ENCODE data around the gene FOXO3.

Gene FOXO3

DNA sequence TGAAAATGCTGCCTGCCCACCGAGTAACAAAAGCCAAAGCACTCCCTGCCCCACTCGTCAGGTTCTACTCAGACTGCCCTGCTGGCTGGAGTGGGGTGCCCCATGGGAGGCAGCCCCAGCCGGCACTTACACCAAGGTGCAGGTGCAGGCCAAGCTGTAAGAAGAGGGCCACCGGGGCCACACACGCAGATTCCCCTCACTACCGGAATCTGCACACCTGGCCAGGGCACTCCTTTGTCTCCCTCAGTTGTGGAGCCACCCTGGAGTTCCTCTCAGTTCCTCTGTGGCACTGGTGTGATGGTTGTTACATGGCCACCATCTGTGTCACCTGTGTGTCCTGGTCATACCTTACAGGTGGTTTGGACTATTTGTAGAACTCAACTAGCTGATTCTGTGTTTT, 112.4 kb downstream of the FOXO3 start:
- H3K36me3 ChIP-seq (ENCODE audit: control insufficient read depth in 1 of 2, insufficient read depth in 2 of 2, low read length in 2 of 2) = peaks cover 1% of the 10 kb centered on the region in 2 experiments
- H4K8ac ChIP-seq (ENCODE audit: low read depth, low read length) = no peak overlapping the region
- H4K12ac ChIP-seq (ENCODE audit: low read depth, low read length) = no peak overlapping the region
- no peak overlapping the region for H3K4me3 ChIP-seq (ENCODE audit: low read depth, low read length)
- no peak overlapping the region for H3K9ac ChIP-seq (ENCODE audit: low read length)
- H4K91ac ChIP-seq (ENCODE audit: low read depth, low read length) = no peak overlapping the region
- H3K23ac ChIP-seq (ENCODE audit: low read length) = no peak overlapping the region
- H3K14ac ChIP-seq (ENCODE audit: low read length) = no peak overlapping the region
- H2BK5ac ChIP-seq (ENCODE audit: low read depth, low read length, poor library complexity) = no peak overlapping the region
- WGBS (ENCODE audit: extremely low coverage, insufficient coverage, insufficient read length) = no CpG with 5 or more reads among the region's 6 CpGs
- H2AFZ ChIP-seq (ENCODE audit: insufficient read depth, low read length, poor library complexity) = peak overlapping the region; percentile 52
- no peaks in the 10 kb centered on the region for H3K27me3 ChIP-seq (ENCODE audit: insufficient read depth, low read length)
- no peak for DNase-seq
- no peak overlapping the region for H2BK12ac ChIP-seq (ENCODE audit: low read length)
- H3K4me1 ChIP-seq (ENCODE audit: control insufficient read depth in 1 of 2, insufficient read depth in 2 of 2, low read length in 2 of 2) = peaks cover 7 to 13% of the 10 kb centered on the region in 2 experiments
- H2BK120ac ChIP-seq (ENCODE audit: insufficient read depth, low read length, poor library complexity) = no peak overlapping the region
- H3K27ac ChIP-seq (ENCODE audit: low read depth, low read length) = no peak overlapping the region
- no peaks in the 10 kb centered on the region for H3K79me1 ChIP-seq (ENCODE audit: low read length)
- no peak overlapping the region for H3K18ac ChIP-seq (ENCODE audit: low read length)
- no peaks in the 10 kb centered on the region for H3K9me3 ChIP-seq (ENCODE audit: insufficient read depth, low read depth, low read length)
- H3K4ac ChIP-seq (ENCODE audit: low read depth, low read length) = peak overlapping the region; percentile 54
- no peak overlapping the region for H2AK5ac ChIP-seq (ENCODE audit: low read length)
- H3K79me2 ChIP-seq (ENCODE audit: control insufficient read depth, insufficient read depth, low read length, poor library complexity) = peaks cover 5% of the 10 kb centered on the region
- H3K4me2 ChIP-seq (ENCODE audit: low read length) = no peak overlapping the region

DNA sequence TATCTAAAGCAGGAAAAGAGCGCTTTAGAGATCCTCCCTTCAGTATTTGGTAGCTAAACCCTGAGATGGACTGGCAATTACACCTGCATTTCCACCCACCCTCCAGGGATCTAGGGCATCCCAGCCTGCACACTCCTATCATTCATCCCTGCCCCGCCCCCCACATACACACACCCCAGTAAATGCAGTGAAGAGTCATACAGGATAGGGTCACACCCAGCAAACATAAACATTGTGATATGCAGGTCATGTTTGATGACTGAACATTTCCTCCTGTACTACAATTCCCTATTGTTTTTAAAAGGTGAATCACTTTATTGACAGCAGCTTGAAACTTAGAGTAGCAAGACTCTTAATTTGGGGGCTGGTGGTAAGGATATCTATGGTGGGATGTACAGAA, 112.9 kb downstream of the FOXO3 start:
- no peak overlapping the region for H2AK5ac ChIP-seq (ENCODE audit: low read length)
- H3K79me2 ChIP-seq (ENCODE audit: control insufficient read depth, insufficient read depth, low read length, poor library complexity) = peaks cover 5% of the 10 kb centered on the region
- H3K79me1 ChIP-seq (ENCODE audit: low read length) = no peaks in the 10 kb centered on the region
- no peak overlapping the region for H2AFZ ChIP-seq (ENCODE audit: insufficient read depth, low read length, poor library complexity)
- H2BK12ac ChIP-seq (ENCODE audit: low read length) = no peak overlapping the region
- no peak overlapping the region for H3K4ac ChIP-seq (ENCODE audit: low read depth, low read length)
- peak overlapping the region; percentile 56 for H3K18ac ChIP-seq (ENCODE audit: low read length)
- H3K9me3 ChIP-seq (ENCODE audit: insufficient read depth, low read depth, low read length) = no peaks in the 10 kb centered on the region
- H3K14ac ChIP-seq (ENCODE audit: low read length) = no peak overlapping the region
- H3K4me1 ChIP-seq (ENCODE audit: control insufficient read depth in 1 of 2, insufficient read depth in 2 of 2, low read length in 2 of 2) = peaks cover 7 to 10% of the 10 kb centered on the region in 2 experiments
- no peak overlapping the region for H4K91ac ChIP-seq (ENCODE audit: low read depth, low read length)
- H3K4me3 ChIP-seq (ENCODE audit: low read depth, low read length) = no peak overlapping the region
- H3K9ac ChIP-seq (ENCODE audit: low read length) = no peak overlapping the region
- peaks cover 1% of the 10 kb centered on the region in 2 experiments for H3K36me3 ChIP-seq (ENCODE audit: control insufficient read depth in 1 of 2, insufficient read depth in 2 of 2, low read length in 2 of 2)
- no peak for DNase-seq
- no peak overlapping the region for H3K23ac ChIP-seq (ENCODE audit: low read length)
- no peak overlapping the region for H4K8ac ChIP-seq (ENCODE audit: low read depth, low read length)
- H3K27ac ChIP-seq (ENCODE audit: low read depth, low read length) = no peak overlapping the region
- H2BK5ac ChIP-seq (ENCODE audit: low read depth, low read length, poor library complexity) = no peak overlapping the region
- H3K27me3 ChIP-seq (ENCODE audit: insufficient read depth, low read length) = no peaks in the 10 kb centered on the region
- H3K4me2 ChIP-seq (ENCODE audit: low read length) = no peak overlapping the region
- no peak overlapping the region for H4K12ac ChIP-seq (ENCODE audit: low read depth, low read length)
- WGBS (ENCODE audit: extremely low coverage, insufficient coverage, insufficient read length) = no CpG with 5 or more reads among the region's 2 CpGs
- H2BK120ac ChIP-seq (ENCODE audit: insufficient read depth, low read length, poor library complexity) = no peak overlapping the region

DNA sequence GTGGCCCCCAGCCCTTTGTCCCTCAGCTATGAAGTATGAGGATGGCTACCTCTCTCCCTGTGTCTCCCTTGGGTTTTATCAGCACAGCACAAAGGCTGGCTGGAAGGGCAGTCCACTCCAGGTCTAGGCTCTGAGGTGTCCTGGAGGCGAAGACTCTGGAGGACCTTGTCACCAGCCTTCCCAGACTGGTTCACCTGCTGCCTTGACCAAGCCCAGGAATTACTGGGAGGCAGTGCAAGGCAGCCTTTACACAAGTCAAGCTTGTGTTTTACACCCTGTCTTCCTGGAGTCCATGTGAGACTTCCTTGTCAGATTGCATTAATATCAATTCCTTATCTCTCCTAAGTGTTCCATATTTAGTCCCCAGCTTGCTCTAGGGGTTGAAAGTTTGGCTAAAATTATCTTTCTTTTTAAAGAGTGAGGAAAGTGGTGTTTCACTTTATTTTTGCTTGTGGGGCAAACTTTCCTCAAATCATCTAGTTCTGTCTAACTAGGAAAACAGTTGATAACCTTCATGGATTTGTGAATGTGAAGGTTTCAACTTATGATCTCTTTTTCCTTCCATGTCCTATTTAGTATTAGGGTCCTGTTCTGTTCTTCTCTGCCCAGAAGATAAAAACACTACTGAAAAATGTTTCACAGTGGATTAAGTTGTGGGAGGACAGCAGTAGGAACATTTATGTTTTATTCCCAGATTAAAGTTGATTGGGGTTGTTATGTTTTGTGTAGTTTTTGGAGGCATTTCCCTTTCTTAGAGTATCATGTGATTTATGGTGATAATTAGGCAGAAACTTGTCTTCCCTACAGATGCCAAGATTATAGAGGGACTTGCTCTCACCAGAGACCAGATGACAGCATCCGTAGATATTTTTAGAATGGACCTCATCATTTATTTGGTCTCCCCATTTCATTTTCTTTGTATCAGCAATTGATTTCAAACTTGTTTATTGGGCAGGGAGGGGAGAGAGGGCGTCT, 114.8 kb downstream of the FOXO3 start:
- Histone ChIP-seq H4K8ac (ENCODE audit: low read depth, low read length) (no peak overlapping the region), H3K18ac (ENCODE audit: low read length) (peak overlapping the region; percentile 64), H2AK5ac (ENCODE audit: low read length) (no peak overlapping the region), H3K4me1 (ENCODE audit: control insufficient read depth in 1 of 2, insufficient read depth in 2 of 2, low read length in 2 of 2) (peaks cover 7 to 10% of the 10 kb centered on the region in 2 experiments), H3K9me3 (ENCODE audit: insufficient read depth, low read depth, low read length) (no peaks in the 10 kb centered on the region), H2BK5ac (ENCODE audit: low read depth, low read length, poor library complexity) (no peak overlapping the region), H3K27me3 (ENCODE audit: insufficient read depth, low read length) (no peaks in the 10 kb centered on the region), H3K4me2 (ENCODE audit: low read length) (no peak overlapping the region), H3K27ac (ENCODE audit: low read depth, low read length) (no peak overlapping the region), H3K79me1 (ENCODE audit: low read length) (peaks cover 2% of the 10 kb centered on the region), H3K79me2 (ENCODE audit: control insufficient read depth, insufficient read depth, low read length, poor library complexity) (peaks cover 5% of the 10 kb centered on the region), H3K36me3 (ENCODE audit: control insufficient read depth in 1 of 2, insufficient read depth in 2 of 2, low read length in 2 of 2) (peaks cover 3 to 6% of the 10 kb centered on the region in 2 experiments), H3K14ac (ENCODE audit: low read length) (no peak overlapping the region), H2BK12ac (ENCODE audit: low read length) (peak overlapping the region; percentile 43), H3K4me3 (ENCODE audit: low read depth, low read length) (no peak overlapping the region), H3K9ac (ENCODE audit: low read length) (peak overlapping the region; percentile 40), H2BK120ac (ENCODE audit: insufficient read depth, low read length, poor library complexity) (no peak overlapping the region), H4K91ac (ENCODE audit: low read depth, low read length) (no peak overlapping the region), H2AFZ (ENCODE audit: insufficient read depth, low read length, poor library complexity) (peak overlapping the region; percentile 84), H4K12ac (ENCODE audit: low read depth, low read length) (no peak overlapping the region), H3K4ac (ENCODE audit: low read depth, low read length) (peak overlapping the region; percentile 47), H3K23ac (ENCODE audit: low read length) (no peak overlapping the region)
- DNase-seq = no peak
- no CpG with 5 or more reads among the region's 3 CpGs for WGBS (ENCODE audit: extremely low coverage, insufficient coverage, insufficient read length)

DNA sequence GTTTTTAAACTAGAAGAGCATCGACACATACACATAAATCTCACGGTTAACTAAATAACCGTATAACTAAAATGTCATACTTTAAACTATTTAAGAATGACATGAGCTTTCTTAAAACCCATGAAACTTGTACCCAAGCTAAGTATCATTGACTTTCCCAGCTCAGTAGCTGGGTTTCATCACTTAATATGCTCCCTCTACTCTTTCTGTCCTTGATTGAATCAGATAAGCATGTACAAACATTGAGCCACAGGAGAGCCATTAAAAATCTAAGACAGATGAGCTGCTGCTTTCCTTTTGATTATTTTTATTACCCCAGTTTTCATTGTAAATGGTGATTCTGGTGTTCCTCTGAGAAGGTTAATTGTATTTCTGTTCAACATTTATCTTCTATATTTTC, 115.8 kb downstream of the FOXO3 start:
- Histone ChIP-seq H3K14ac (ENCODE audit: low read length) (no peak overlapping the region), H3K79me2 (ENCODE audit: control insufficient read depth, insufficient read depth, low read length, poor library complexity) (peaks cover 5% of the 10 kb centered on the region), H3K36me3 (ENCODE audit: control insufficient read depth in 1 of 2, insufficient read depth in 2 of 2, low read length in 2 of 2) (peaks cover 3 to 6% of the 10 kb centered on the region in 2 experiments), H3K18ac (ENCODE audit: low read length) (no peak overlapping the region), H3K4me3 (ENCODE audit: low read depth, low read length) (no peak overlapping the region), H3K79me1 (ENCODE audit: low read length) (peaks cover 2% of the 10 kb centered on the region), H3K27ac (ENCODE audit: low read depth, low read length) (no peak overlapping the region), H3K4ac (ENCODE audit: low read depth, low read length) (no peak overlapping the region), H4K8ac (ENCODE audit: low read depth, low read length) (no peak overlapping the region), H2BK12ac (ENCODE audit: low read length) (no peak overlapping the region), H3K9me3 (ENCODE audit: insufficient read depth, low read depth, low read length) (no peaks in the 10 kb centered on the region), H3K23ac (ENCODE audit: low read length) (no peak overlapping the region), H4K12ac (ENCODE audit: low read depth, low read length) (no peak overlapping the region), H2AFZ (ENCODE audit: insufficient read depth, low read length, poor library complexity) (no peak overlapping the region), H3K9ac (ENCODE audit: low read length) (no peak overlapping the region), H3K4me2 (ENCODE audit: low read length) (no peak overlapping the region), H3K27me3 (ENCODE audit: insufficient read depth, low read length) (no peaks in the 10 kb centered on the region), H4K91ac (ENCODE audit: low read depth, low read length) (no peak overlapping the region), H2AK5ac (ENCODE audit: low read length) (no peak overlapping the region), H3K4me1 (ENCODE audit: control insufficient read depth in 1 of 2, insufficient read depth in 2 of 2, low read length in 2 of 2) (peaks cover 3% of the 10 kb centered on the region in 2 experiments), H2BK120ac (ENCODE audit: insufficient read depth, low read length, poor library complexity) (no peak overlapping the region), H2BK5ac (ENCODE audit: low read depth, low read length, poor library complexity) (no peak overlapping the region)
- WGBS (ENCODE audit: extremely low coverage, insufficient coverage, insufficient read length) = no CpG with 5 or more reads among the region's 3 CpGs
- DNase-seq = no peak

Data from trophoblast cell (in vitro differentiated cells and primary cell).